Ovary (tissue), 1 donor: ENCODE data around the gene C1orf122.

Experiments used
- EP300 ChIP-seq: sonication (generic); formaldehyde crosslinking; IDR thresholded peaks from one replicate; pipeline ENCODE4 v1.6.1; 2017; ENCODE audit warnings: antibody characterized with exemption
- POLR2A ChIP-seq: fragments of 450-650 bp; IDR thresholded peaks from one replicate; pipeline ENCODE4 v1.6.1; 2017; ENCODE audit warnings: antibody characterized with exemption, mild to moderate bottlenecking, moderate library complexity

DNA sequence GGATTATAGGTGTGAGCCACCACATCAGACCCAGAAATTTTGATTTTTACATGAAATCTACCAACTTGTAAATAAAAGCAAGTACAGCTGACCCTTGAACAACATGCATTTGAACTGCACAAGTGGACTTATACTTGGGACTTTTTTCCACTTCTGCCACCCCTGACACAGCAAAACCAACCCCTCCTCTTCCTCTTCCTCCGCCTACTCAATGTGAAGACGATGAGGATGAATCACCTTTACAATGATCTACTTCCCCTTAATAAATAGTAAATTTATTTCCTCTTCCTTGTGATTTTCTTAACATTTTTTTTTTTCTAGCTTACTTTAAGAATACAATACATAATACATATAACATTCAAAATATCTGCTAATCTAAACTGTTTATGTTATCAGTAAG lies 17.9 kb downstream of the C1orf122 start:
- TF ChIP-seq EP300 (no peak), POLR2A (no peak)
